Activated naive CD4-positive, alpha-beta T cell treated with anti-CD3 and anti-CD28 coated beads, Interleukin-2, amount 10 ng/mL, durations not matched to agents 7 days and 5 days (primary cell): ENCODE measurements around the gene GCSAM.

Experiments used
- CTCF ChIA-PET: fragments of 350-600 bp; sonication (Branson Sonifier 250); formaldehyde crosslinking; loops from one replicate; lab custom pipeline; 2021; ENCODE audit warnings: antibody characterized with exemption; lab: Charles Lee
- DNase-seq: peaks from one replicate; pipeline ENCODE4 v3.0.0-alpha.2; 2020
- H3K27ac Mint-ChIP-seq: one replicate; pipeline ENCODE4 v1.8.0; 2021; ENCODE audit warnings: mild to moderate bottlenecking, moderate library complexity, mixed read lengths
- H3K27me3 Mint-ChIP-seq: one replicate; pipeline ENCODE4 v1.8.0; 2021; ENCODE audit warnings: mild to moderate bottlenecking, mixed read lengths
- H3K36me3 Mint-ChIP-seq: one replicate; pipeline ENCODE4 v1.8.0; 2021; ENCODE audit warnings: mixed read lengths
- H3K4me1 Mint-ChIP-seq: one replicate; pipeline ENCODE4 v1.8.0; 2021; ENCODE audit warnings: mixed read lengths
- H3K4me3 Mint-ChIP-seq: one replicate; pipeline ENCODE4 v1.8.0; 2021; ENCODE audit warnings: mild to moderate bottlenecking, moderate library complexity, mixed read lengths
- H3K9me3 Mint-ChIP-seq: one replicate; pipeline ENCODE4 v1.8.0; 2021; ENCODE audit warnings: mixed read lengths

The GCSAM gene

DNA sequence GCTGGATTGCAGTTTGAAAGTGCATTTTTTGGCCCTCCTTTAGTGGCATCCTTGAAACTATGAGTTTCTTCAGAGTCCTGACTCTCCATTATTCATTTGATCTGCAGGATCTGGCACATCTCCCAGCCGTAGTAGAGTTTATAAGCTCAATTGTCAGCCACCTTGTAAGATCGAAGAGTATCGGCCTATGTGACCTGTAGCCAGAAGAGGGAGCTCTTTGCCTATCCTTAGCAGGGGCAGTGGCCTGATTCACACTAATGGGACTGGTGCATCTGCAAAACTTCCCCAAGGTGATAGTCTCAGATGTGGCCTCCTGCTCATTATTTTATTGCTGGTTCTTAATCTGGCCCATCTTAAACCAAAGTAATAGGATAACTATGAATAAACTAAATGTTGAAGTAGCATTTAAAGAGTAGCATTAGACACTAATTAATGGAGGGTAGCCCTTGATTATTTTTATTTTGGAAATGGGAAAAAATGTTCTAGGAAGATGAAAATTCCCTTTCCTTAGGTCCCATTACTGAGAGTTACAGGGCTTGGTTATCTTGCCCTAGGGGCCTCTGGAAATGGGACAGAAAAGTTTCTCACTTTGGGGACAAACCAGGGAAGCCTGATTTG, 21.2 kb downstream of the GCSAM start:
- DNase-seq, result peak; percentile 77
- H3K27ac Mint-ChIP-seq, result no peak overlapping the region
- H3K4me1 Mint-ChIP-seq, result peaks cover 14% of the 10 kb centered on the region
- CTCF ChIA-PET, result interaction anchor here (0.6 to 4.0 kb wide), 41 partner anchors 10 to 422 kb away, joined by 3 to 40 read pairs (median 6); partner anchors contain the start of genes CD200, GCSAM and SLC9C1
- no peaks in the 10 kb centered on the region for H3K9me3 Mint-ChIP-seq
- no peak overlapping the region for H3K4me3 Mint-ChIP-seq
- H3K36me3 Mint-ChIP-seq, result peaks cover 2% of the 10 kb centered on the region
- H3K27me3 Mint-ChIP-seq, result no peaks in the 10 kb centered on the region

DNA sequence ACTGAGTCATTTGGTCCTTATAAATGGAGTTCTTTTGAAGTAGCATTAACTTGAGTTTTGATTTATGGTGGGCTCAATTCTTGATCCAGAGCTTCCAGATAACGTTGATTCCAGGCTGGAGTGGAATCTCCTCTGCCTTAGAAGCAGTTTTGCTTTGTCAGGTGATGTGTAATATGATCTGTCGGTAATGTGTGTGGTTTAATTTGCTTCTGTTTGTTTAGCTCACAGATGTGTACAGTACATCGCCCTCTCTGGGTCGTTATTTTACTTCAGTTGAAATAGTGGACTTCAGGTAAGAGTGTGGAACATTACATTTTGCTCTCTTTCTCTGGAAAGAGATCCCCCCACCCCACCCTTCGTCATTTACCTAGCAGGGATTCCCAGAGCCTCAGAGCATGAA, 23.7 kb downstream of the GCSAM start:
- H3K4me3 Mint-ChIP-seq, result no peak overlapping the region
- H3K27me3 Mint-ChIP-seq, result no peaks in the 10 kb centered on the region

DNA sequence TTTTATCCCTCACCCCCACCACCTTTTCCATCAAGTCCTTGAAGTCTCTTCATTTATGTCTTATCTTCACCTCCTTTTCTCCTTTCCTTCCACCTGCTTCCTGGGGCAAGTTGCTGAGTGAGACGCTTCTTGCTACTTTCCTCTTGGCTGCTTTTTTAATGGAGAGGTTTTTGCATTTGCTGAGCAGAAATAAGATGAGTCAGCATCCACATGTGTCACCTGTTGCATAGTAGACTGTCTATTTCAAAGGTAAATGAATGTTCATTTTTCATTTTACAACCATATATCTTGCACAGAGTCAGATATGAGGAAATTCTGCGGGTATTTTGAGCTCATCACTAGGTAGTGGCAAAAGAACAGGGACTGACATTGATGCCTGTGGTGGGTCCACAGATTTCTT, 28.3 kb downstream of the GCSAM start:
- Mint-ChIP-seq H3K36me3 (no peaks in the 10 kb centered on the region), H3K9me3 (no peaks in the 10 kb centered on the region), H3K4me3 (no peak overlapping the region), H3K27me3 (no peaks in the 10 kb centered on the region), H3K27ac (no peak overlapping the region), H3K4me1 (no peaks in the 10 kb centered on the region)
- no peak for DNase-seq
- CTCF ChIA-PET, result no interaction called here

More for the DNA sequence above, 23.7 kb downstream of the GCSAM start:
- H3K36me3 Mint-ChIP-seq, result no peaks in the 10 kb centered on the region
- no peaks in the 10 kb centered on the region for H3K9me3 Mint-ChIP-seq
- CTCF ChIA-PET, result interaction anchor here (0.6 to 4.0 kb wide), 4 partner anchors 9 to 184 kb away, joined by 3 to 40 read pairs (median 4); partner anchors contain the start of genes GCSAM and SLC9C1
- H3K27ac Mint-ChIP-seq, result no peak overlapping the region
- no peak for DNase-seq
- peaks cover 10% of the 10 kb centered on the region for H3K4me1 Mint-ChIP-seq

DNA sequence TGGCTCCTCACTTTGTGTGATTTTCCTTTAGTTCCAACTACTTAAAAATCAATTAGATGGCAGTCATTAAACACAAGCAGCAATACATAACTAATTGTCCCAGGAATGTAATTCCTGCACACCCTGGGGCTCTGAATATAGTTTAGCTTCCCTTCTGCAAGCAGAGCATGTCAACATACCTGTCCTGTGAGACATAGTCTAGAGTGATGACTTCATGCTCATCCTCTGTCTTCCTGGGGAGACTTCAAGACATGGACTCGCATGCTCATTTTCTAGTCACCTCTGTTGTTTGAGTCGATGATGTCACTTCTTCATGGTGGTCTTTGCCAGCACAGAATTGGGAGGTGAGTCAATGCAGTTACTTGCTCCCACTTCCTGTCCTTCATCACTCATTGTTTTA, 31.1 kb downstream of the GCSAM start:
- no peaks in the 10 kb centered on the region for H3K9me3 Mint-ChIP-seq
- no peaks in the 10 kb centered on the region for H3K4me1 Mint-ChIP-seq
- no peak for DNase-seq
- H3K4me3 Mint-ChIP-seq, result no peak overlapping the region
- peaks cover 3% of the 10 kb centered on the region for H3K36me3 Mint-ChIP-seq
- no peak overlapping the region for H3K27ac Mint-ChIP-seq
- no peaks in the 10 kb centered on the region for H3K27me3 Mint-ChIP-seq
- CTCF ChIA-PET, result no interaction called here

DNA sequence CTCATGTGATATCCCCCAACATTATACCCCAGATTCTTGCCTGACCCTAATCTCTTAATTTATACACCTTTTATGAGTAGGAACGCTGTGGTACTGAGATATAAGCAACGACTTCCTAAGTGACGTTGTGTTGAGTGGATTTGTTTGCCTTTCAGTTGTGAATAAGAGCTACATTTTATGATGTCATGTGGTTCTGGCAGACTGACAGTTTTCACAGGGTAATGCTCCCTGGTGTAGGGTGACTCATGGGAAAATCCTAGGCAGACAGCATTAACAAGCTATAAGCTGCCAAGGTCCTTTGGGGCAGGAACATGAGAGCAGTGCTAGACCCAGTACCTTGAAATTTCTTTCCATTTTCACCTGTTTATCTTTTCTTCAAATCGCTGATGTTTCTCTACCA, 35.7 kb downstream of the GCSAM start:
- DNase-seq, result no peak
- H3K9me3 Mint-ChIP-seq, result no peaks in the 10 kb centered on the region
- peaks cover 12% of the 10 kb centered on the region for H3K4me1 Mint-ChIP-seq
- peaks cover 14% of the 10 kb centered on the region for H3K36me3 Mint-ChIP-seq
- no peaks in the 10 kb centered on the region for H3K27me3 Mint-ChIP-seq
- CTCF ChIA-PET, result interaction anchor here (1.6 kb wide), 1 partner anchor 14 kb away, joined by 8 read pairs; no protein-coding TSS in a partner anchor
- no peak overlapping the region for H3K4me3 Mint-ChIP-seq
- no peak overlapping the region for H3K27ac Mint-ChIP-seq

DNA sequence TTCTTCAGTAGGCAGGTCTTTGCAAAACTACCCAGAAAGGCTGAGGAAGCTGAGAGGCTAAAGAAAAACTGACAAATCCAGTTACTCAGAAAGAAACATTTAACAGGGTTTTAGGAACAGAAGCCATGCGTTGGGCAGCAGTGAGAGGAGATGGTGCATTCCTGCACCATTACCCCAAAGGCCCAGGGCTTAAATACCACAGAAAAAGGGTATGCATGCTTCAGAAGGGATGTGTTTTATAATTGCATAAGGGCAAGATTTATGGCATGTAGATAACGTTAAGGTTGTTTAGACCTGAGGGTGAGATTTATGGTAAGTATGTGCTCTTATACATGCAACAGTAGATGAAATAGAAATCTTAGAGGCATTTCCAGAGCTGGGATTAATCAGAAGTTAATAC, 36.9 kb downstream of the GCSAM start:
- Mint-ChIP-seq H3K4me3 (no peak overlapping the region), H3K4me1 (peaks cover 19% of the 10 kb centered on the region), H3K27ac (no peak overlapping the region), H3K36me3 (peaks cover 14% of the 10 kb centered on the region), H3K9me3 (no peaks in the 10 kb centered on the region), H3K27me3 (no peaks in the 10 kb centered on the region)
- CTCF ChIA-PET, result no interaction called here
- no peak for DNase-seq

DNA sequence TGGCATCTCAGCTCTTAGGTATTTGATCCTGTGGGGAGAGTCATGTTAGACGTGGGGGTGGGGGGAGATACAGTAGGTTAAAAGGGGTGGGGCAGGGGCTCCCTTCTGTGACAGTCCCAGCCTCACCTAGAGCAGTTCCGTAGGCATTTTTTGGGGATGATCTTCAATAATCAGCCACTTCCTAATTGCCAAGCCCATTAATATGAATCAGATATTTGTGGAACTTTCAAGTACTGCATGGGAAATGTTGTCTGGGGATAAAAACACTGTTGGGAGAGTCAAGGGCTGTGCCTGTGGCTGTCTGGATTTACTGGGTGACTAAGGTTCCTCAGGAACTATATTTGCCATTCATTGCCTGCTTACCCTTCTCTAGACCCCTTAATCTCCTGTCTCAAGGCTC, 37.3 kb downstream of the GCSAM start:
- no peak for DNase-seq
- Mint-ChIP-seq H3K36me3 (peaks cover 14% of the 10 kb centered on the region), H3K9me3 (no peaks in the 10 kb centered on the region), H3K4me3 (no peak overlapping the region), H3K27ac (no peak overlapping the region), H3K4me1 (peaks cover 23% of the 10 kb centered on the region), H3K27me3 (no peaks in the 10 kb centered on the region)
- CTCF ChIA-PET, result no interaction called here

DNA sequence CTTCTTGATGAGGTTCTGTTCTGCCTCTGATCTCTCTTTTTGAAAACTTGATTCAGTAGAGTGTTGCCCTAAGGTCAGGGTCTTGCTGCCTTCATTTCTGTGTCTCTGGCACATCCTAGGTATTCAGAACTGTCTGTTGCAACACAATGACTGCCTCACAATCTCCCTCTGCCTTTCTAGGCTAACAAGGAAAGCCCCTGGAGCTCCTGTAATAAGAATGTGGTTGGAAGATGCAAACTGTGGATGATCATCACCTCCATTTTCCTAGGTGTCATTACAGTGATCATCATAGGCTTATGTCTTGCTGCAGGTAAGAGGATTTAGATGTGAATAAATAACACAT, 39.9 kb downstream of the GCSAM start:
- no peak for DNase-seq
- Mint-ChIP-seq H3K9me3 (no peaks in the 10 kb centered on the region), H3K4me3 (no peak overlapping the region), H3K4me1 (peaks cover 42% of the 10 kb centered on the region), H3K27me3 (peaks cover 4% of the 10 kb centered on the region), H3K27ac (peak overlapping the region; percentile 1), H3K36me3 (peaks cover 11% of the 10 kb centered on the region)
- CTCF ChIA-PET, result interaction anchor here (0.5 to 2.1 kb wide), 3 partner anchors 18 to 406 kb away, joined by 3 to 5 read pairs (median 4); partner anchors contain the start of gene BTLA

DNA sequence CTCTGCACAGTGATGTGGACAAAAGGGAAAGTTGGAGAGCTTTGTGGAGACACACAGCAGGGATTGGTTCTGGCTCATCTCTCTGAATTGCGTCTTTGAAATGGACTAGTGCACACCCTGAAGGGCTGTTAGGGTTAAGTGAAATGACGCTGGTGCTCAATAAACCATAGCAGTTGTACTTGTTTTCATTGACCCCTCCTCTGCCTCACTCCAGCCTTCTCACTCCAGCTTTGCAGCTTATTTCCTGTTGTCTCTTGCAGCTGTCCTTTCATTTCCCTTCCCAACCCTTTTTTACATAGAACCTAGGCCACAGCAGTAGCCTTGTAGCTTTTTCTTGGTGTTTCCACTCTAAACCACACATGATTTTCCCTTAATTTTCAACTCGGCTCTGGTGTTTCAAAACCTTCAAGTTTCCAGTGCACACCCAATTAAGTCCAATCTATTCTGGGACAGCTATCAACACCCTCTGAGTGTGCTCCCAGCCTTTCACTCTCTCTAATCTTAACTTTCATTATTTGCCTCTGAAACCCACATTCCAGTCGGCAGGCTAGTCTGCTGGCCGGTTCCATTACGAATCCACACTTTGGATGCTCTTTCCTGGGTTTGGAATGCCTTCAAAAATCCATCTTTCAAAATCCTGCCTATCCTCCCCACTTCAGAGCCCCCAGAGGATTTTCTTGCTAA, 40.4 kb downstream of the GCSAM start:
- H3K4me3 Mint-ChIP-seq, result no peak overlapping the region

DNA sequence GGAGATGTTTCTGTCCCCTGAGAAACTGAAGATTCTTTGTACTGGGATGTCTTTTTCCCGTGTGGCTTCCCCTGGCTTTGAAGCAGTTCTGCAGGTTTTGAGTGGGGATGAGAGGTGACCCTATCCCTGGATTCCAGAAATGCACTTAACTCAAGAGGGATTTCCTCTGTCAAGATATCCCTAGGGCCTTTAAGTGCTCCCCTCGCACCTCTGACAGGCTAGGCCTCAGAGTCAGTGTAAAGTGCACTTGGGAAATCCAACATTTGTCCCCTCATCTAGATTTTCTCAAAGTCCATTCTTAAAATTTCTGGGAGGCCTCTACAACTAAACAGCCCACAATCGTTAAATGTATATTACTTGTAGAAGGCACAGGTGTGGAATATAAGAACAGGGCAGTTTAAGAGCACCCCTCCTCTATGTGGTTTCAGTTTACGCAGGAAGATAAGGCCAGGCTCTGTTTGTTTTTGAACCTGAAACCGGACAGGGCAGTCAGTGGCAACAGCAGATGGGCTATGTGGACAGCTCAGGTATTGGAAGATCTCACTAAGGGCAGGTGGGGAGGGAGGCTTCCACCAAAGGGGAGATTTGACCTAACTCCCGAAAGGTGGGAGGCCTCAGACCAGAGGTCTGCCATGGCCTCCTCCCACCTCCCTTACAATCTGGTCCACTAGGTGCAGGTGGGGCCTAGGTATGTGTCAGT, 42.0 kb downstream of the GCSAM start:
- Mint-ChIP-seq H3K4me3 (no peak overlapping the region), H3K27ac (no peak overlapping the region), H3K9me3 (no peaks in the 10 kb centered on the region), H3K27me3 (peaks cover 18% of the 10 kb centered on the region), H3K36me3 (peaks cover 10% of the 10 kb centered on the region), H3K4me1 (peaks cover 62% of the 10 kb centered on the region)
- DNase-seq, result no peak
- CTCF ChIA-PET, result no interaction called here

More for the DNA sequence above, 40.4 kb downstream of the GCSAM start:
- CTCF ChIA-PET, result interaction anchor here (0.5 to 2.1 kb wide), 3 partner anchors 19 to 407 kb away, joined by 3 to 5 read pairs (median 4); partner anchors contain the start of gene BTLA
- no peak for DNase-seq
- no peaks in the 10 kb centered on the region for H3K9me3 Mint-ChIP-seq
- H3K27ac Mint-ChIP-seq, result peak overlapping the region; percentile 29
- peaks cover 4% of the 10 kb centered on the region for H3K27me3 Mint-ChIP-seq
- H3K4me1 Mint-ChIP-seq, result peaks cover 48% of the 10 kb centered on the region
- peaks cover 11% of the 10 kb centered on the region for H3K36me3 Mint-ChIP-seq

DNA sequence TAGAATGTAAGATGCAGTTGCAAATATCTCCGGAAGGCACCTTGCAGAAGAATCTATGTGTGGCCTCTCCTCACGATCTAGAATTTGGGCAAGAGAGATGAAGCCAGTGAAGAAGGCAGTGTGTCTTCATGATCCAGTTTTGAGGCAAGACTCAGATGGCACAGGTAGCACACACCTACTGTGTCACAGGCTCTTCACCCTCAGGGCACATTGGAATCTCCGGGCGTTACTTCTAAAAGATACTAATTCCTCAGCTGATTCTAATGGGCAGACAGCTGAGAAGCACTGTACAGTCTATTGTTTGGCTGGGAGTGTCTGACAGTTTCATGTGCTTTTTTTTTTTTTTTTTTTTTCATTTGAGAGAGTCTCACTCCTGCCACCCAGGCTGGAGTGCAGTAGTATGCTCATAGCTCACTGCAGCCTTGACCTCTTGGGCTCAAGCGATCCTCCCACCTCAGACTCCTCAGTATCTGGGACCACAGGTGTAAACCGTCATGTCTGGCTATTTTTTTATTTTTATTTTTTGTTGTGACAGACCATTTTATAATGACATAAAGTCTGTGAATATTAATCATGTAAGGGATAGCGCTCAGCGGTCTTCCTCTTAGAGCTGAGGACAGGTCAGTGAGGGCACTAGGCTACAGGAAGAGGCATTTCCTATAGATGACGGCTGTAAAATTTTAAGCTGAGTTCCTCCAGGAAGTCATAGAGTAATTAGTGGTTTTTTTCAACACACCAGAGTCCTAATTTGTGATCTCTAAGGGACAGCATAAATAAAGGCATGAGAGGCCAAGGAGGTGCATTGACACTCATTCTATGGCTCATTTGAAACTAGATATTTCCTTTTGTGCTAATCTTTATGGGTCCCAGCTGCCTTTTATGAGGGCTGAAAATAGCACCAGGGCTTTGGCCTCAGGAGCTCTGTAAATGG, 42.8 kb downstream of the GCSAM start:
- no peak for DNase-seq
- H3K4me3 Mint-ChIP-seq, result no peak overlapping the region
- CTCF ChIA-PET, result no interaction called here
- H3K27ac Mint-ChIP-seq, result no peak overlapping the region
- H3K27me3 Mint-ChIP-seq, result peaks cover 22% of the 10 kb centered on the region
- peaks cover 5% of the 10 kb centered on the region for H3K36me3 Mint-ChIP-seq
- H3K9me3 Mint-ChIP-seq, result no peaks in the 10 kb centered on the region
- H3K4me1 Mint-ChIP-seq, result peaks cover 69% of the 10 kb centered on the region

DNA sequence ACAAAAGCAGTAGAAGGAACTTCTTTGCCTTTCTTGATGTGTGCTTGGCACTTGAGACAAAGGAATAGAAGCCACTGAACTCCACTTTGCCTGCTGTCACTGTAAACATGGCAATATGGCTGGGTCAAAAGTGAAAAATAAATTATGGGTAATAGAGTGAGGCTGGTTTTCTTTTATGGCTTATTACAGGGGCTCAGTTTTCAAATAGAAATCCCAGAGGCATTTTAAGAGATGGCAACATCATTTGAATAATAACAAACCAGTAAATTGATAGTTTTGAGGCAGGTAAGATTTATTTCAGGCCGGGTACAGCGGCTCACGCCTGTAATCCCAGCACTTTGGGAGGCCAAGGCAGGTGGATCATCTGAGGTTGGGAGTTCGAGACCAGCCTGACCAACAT, 44.1 kb downstream of the GCSAM start:
- no peak for DNase-seq
- H3K9me3 Mint-ChIP-seq, result no peaks in the 10 kb centered on the region
- CTCF ChIA-PET, result interaction anchor here (2.3 kb wide), 1 partner anchor 22 kb away, joined by 5 read pairs; no protein-coding TSS in a partner anchor
- H3K4me1 Mint-ChIP-seq, result peaks cover 72% of the 10 kb centered on the region
- H3K27me3 Mint-ChIP-seq, result peaks cover 22% of the 10 kb centered on the region
- H3K4me3 Mint-ChIP-seq, result no peak overlapping the region
- H3K27ac Mint-ChIP-seq, result no peak overlapping the region
- H3K36me3 Mint-ChIP-seq, result peaks cover 2% of the 10 kb centered on the region

DNA sequence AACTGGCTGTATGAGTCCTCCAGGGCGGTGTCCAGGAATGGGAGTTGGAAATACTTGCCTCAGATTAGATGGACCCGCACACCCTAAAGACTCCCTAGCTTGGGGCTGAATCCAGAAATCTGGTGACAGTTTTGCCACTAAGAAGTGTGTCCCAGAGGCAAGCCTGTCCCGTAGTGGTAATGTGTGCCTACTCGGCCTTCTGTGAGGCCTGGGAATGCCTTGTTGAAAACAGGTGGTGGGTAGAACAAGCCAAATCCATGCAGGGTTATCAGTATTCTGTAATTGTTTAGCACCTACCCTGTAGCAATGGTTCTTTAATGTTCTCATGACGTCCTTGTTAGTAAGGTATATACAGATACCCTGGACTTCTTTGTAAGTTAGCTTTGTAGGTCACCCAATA, 45.3 kb downstream of the GCSAM start:
- DNase-seq, result no peak
- Mint-ChIP-seq H3K27ac (no peak overlapping the region), H3K27me3 (peaks cover 22% of the 10 kb centered on the region), H3K4me1 (peaks cover 65% of the 10 kb centered on the region), H3K4me3 (peak overlapping the region; percentile 69), H3K36me3 (peaks cover 2% of the 10 kb centered on the region), H3K9me3 (no peaks in the 10 kb centered on the region)
- CTCF ChIA-PET, result interaction anchor here (1.2 to 2.3 kb wide), 2 partner anchors 24 to 98 kb away, joined by 3 to 5 read pairs; no protein-coding TSS in a partner anchor
